ENCODE measurements around the gene C1orf216.

Gene C1orf216

GRCh38 chr1:35688161-35688560, 30.5 kb downstream of the C1orf216 start:
- DNase-seq (ENCODE audit: low read depth): no peak
- no peak for TF ChIP-seq CTCF (conservative IDR thresholded peaks at IDR 0.05; ENCODE audit: control insufficient read depth, insufficient read depth, low read depth, low read length)
- no peak overlapping the region for H3K4me3 ChIP-seq (ENCODE audit: control insufficient read depth, low read depth, low read length)

GRCh38 chr1:35683012-35683411, 35.7 kb downstream of the C1orf216 start:
- DNase-seq (ENCODE audit: low read depth): no peak
- H3K4me3 ChIP-seq (ENCODE audit: control insufficient read depth, low read depth, low read length): no peak overlapping the region
- TF ChIP-seq CTCF (conservative IDR thresholded peaks at IDR 0.05; ENCODE audit: control insufficient read depth, insufficient read depth, low read depth, low read length): no peak

GRCh38 chr1:35680271-35680670, 38.4 kb downstream of the C1orf216 start:
- DNase-seq (ENCODE audit: low read depth): no peak
- no peak for TF ChIP-seq CTCF (conservative IDR thresholded peaks at IDR 0.05; ENCODE audit: control insufficient read depth, insufficient read depth, low read depth, low read length)
- no peak overlapping the region for H3K4me3 ChIP-seq (ENCODE audit: control insufficient read depth, low read depth, low read length)

GRCh38 chr1:35675773-35676172, 42.9 kb downstream of the C1orf216 start:
- no peak overlapping the region for H3K4me3 ChIP-seq (ENCODE audit: control insufficient read depth, low read depth, low read length)
- TF ChIP-seq CTCF (conservative IDR thresholded peaks at IDR 0.05; ENCODE audit: control insufficient read depth, insufficient read depth, low read depth, low read length): no peak
- DNase-seq (ENCODE audit: low read depth): peak; percentile 11

GRCh38 chr1:35674111-35674510, 44.6 kb downstream of the C1orf216 start:
- DNase-seq (ENCODE audit: low read depth): no peak
- no peak for TF ChIP-seq CTCF (conservative IDR thresholded peaks at IDR 0.05; ENCODE audit: control insufficient read depth, insufficient read depth, low read depth, low read length)
- H3K4me3 ChIP-seq (ENCODE audit: control insufficient read depth, low read depth, low read length): no peak overlapping the region

- no peak for DNase-seq (ENCODE audit: low read depth)
- no peak for TF ChIP-seq CTCF (conservative IDR thresholded peaks at IDR 0.05; ENCODE audit: control insufficient read depth, insufficient read depth, low read depth, low read length)
- H3K4me3 ChIP-seq (ENCODE audit: control insufficient read depth, low read depth, low read length): no peak overlapping the region
These were observed 46.6 kb downstream of the C1orf216 start for GRCh38 chr1:35672116-35672515.

- no peak for TF ChIP-seq CTCF (conservative IDR thresholded peaks at IDR 0.05; ENCODE audit: control insufficient read depth, insufficient read depth, low read depth, low read length)
- DNase-seq (ENCODE audit: low read depth): no peak
These were observed 50.2 kb downstream of the C1orf216 start for GRCh38 chr1:35668506-35668905.

More at GRCh38 chr1:35668506-35668905, 50.2 kb downstream of the C1orf216 start:
- no peak overlapping the region for H3K4me3 ChIP-seq (ENCODE audit: control insufficient read depth, low read depth, low read length)

Data from fibroblast of mammary gland (primary cell).